Kidney capillary endothelial cell (primary cell): ENCODE results near the gene MTMR3.

Experiments
- DNase-seq: peaks from one replicate; pipeline ENCODE4 v3.0.0-alpha.2; 2018; ENCODE audit warnings: low spot score

MTMR3 gene

GRCh38 chr22:30027169-30027568 lies 144.2 kb downstream of the MTMR3 start:
- DNase-seq, result no peak

- no peak for DNase-seq
These were observed 144.8 kb downstream of the MTMR3 start for GRCh38 chr22:30027791-30028190.

GRCh38 chr22:30028731-30029130 lies 145.8 kb downstream of the MTMR3 start:
- no peak for DNase-seq

GRCh38 chr22:30029512-30029911 lies 146.5 kb downstream of the MTMR3 start:
- DNase-seq, result no peak

GRCh38 chr22:30030329-30030728 lies 147.4 kb downstream of the MTMR3 start:
- no peak for DNase-seq

- DNase-seq, result no peak
These were observed 148.4 kb downstream of the MTMR3 start for GRCh38 chr22:30031328-30031727.

GRCh38 chr22:30031764-30032455 lies 148.9 kb downstream of the MTMR3 start:
- DNase-seq, result no peak

- no peak for DNase-seq
These were observed 150.2 kb downstream of the MTMR3 start for GRCh38 chr22:30033137-30033536.

GRCh38 chr22:30033901-30034300 lies 150.9 kb downstream of the MTMR3 start:
- no peak for DNase-seq

- peak; percentile 19 for DNase-seq
These were observed 153.7 kb downstream of the MTMR3 start for GRCh38 chr22:30036656-30037055.

- peak; percentile 36 for DNase-seq
These were observed 155.2 kb downstream of the MTMR3 start for GRCh38 chr22:30038219-30038618.

- no peak for DNase-seq
These were observed 157.7 kb downstream of the MTMR3 start for GRCh38 chr22:30040499-30041260.

GRCh38 chr22:30041475-30041874 lies 158.5 kb downstream of the MTMR3 start:
- no peak for DNase-seq

GRCh38 chr22:30041881-30042280 lies 158.9 kb downstream of the MTMR3 start:
- DNase-seq, result no peak

- no peak for DNase-seq
These were observed 160.2 kb downstream of the MTMR3 start for GRCh38 chr22:30043161-30043560.

- DNase-seq, result peak; percentile 25
These were observed 161.4 kb downstream of the MTMR3 start for GRCh38 chr22:30044369-30044768.

- DNase-seq, result no peak
These were observed 162.0 kb downstream of the MTMR3 start for GRCh38 chr22:30044881-30045493.

- no peak for DNase-seq
These were observed 162.5 kb downstream of the MTMR3 start for GRCh38 chr22:30045494-30045887.

GRCh38 chr22:30045901-30046715 lies 163.1 kb downstream of the MTMR3 start:
- no peak for DNase-seq

GRCh38 chr22:30046716-30047363 lies 163.9 kb downstream of the MTMR3 start:
- no peak for DNase-seq

- no peak for DNase-seq
These were observed 164.4 kb downstream of the MTMR3 start for GRCh38 chr22:30047364-30047738.

GRCh38 chr22:30048681-30049080 lies 165.7 kb downstream of the MTMR3 start:
- no peak for DNase-seq
